ENCODE results near the gene ADGRG3. TPM values are rescaled to one million over a fixed set of nuclear protein-coding genes. Genes with fewer than 3 reads are reported as not detected.
A peak's percentile ranks its signal among the peaks of the same experiment; 100 is the strongest.

ADGRG3 gene
- total RNA-seq, 1 experiment from 2014 or later = not detected

- peaks cover 27% of the 10 kb centered on the region for H3K4me1 Mint-ChIP-seq (ENCODE audit: low read depth, unreplicated experiment)
- DNase-seq = no peak
- BruUV-seq (replicated peaks) = no TSS peak
- no peaks in the 10 kb centered on the region for H3K27me3 Mint-ChIP-seq (ENCODE audit: unreplicated experiment)
- peaks cover 31% of the 10 kb centered on the region for H3K36me3 Mint-ChIP-seq (ENCODE audit: insufficient read depth, unreplicated experiment)
- no peaks in the 10 kb centered on the region for H3K9me3 Mint-ChIP-seq (ENCODE audit: low read depth, unreplicated experiment)
- TF ChIP-seq, protein P1, sequence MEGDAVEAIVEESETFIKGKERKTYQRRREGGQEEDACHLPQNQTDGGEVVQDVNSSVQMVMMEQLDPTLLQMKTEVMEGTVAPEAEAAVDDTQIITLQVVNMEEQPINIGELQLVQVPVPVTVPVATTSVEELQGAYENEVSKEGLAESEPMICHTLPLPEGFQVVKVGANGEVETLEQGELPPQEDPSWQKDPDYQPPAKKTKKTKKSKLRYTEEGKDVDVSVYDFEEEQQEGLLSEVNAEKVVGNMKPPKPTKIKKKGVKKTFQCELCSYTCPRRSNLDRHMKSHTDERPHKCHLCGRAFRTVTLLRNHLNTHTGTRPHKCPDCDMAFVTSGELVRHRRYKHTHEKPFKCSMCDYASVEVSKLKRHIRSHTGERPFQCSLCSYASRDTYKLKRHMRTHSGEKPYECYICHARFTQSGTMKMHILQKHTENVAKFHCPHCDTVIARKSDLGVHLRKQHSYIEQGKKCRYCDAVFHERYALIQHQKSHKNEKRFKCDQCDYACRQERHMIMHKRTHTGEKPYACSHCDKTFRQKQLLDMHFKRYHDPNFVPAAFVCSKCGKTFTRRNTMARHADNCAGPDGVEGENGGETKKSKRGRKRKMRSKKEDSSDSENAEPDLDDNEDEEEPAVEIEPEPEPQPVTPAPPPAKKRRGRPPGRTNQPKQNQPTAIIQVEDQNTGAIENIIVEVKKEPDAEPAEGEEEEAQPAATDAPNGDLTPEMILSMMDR (IDR thresholded peaks at IDR 0.05; ENCODE audit: unreplicated experiment) = no peak
- no peak overlapping the region for H3K27ac Mint-ChIP-seq (ENCODE audit: unreplicated experiment)
- intact Hi-C loops (cut with micrococcal nuclease; ENCODE audit: unreplicated experiment) = no loop called here
- CTCF ChIA-PET = no interaction called here
- H3K4me3 Mint-ChIP-seq (ENCODE audit: low read depth, unreplicated experiment) = no peak overlapping the region
Observed at GRCh38 chr16:57640612-57641011, 27.5 kb upstream of the ADGRG3 start.

- Mint-ChIP-seq H3K9me3 (ENCODE audit: low read depth, unreplicated experiment) (no peaks in the 10 kb centered on the region), H3K27ac (ENCODE audit: unreplicated experiment) (no peak overlapping the region), H3K36me3 (ENCODE audit: insufficient read depth, unreplicated experiment) (peaks cover 23% of the 10 kb centered on the region), H3K4me3 (ENCODE audit: low read depth, unreplicated experiment) (no peak overlapping the region), H3K27me3 (ENCODE audit: unreplicated experiment) (no peaks in the 10 kb centered on the region), H3K4me1 (ENCODE audit: low read depth, unreplicated experiment) (peaks cover 24% of the 10 kb centered on the region)
- TSS peak; percentile 18 for BruUV-seq (replicated peaks)
- TF ChIP-seq, protein P1 (IDR thresholded peaks at IDR 0.05; ENCODE audit: unreplicated experiment) = no peak
- intact Hi-C loops (cut with micrococcal nuclease; ENCODE audit: unreplicated experiment) = no loop called here
- CTCF ChIA-PET = no interaction called here
- DNase-seq = no peak
Observed at GRCh38 chr16:57642160-57643135, 25.7 kb upstream of the ADGRG3 start.

- BruUV-seq (replicated peaks) = no TSS peak
- Mint-ChIP-seq H3K4me3 (ENCODE audit: low read depth, unreplicated experiment) (no peak overlapping the region), H3K27me3 (ENCODE audit: unreplicated experiment) (no peaks in the 10 kb centered on the region), H3K27ac (ENCODE audit: unreplicated experiment) (no peak overlapping the region), H3K36me3 (ENCODE audit: insufficient read depth, unreplicated experiment) (peaks cover 29% of the 10 kb centered on the region), H3K9me3 (ENCODE audit: low read depth, unreplicated experiment) (no peaks in the 10 kb centered on the region), H3K4me1 (ENCODE audit: low read depth, unreplicated experiment) (peaks cover 23% of the 10 kb centered on the region)
- CTCF ChIA-PET = interaction anchor here (0.8 to 1.3 kb wide), 3 partner anchors 43 to 88 kb away, joined by 4 to 9 read pairs (median 6); no protein-coding TSS in a partner anchor
- TF ChIP-seq, protein P1 (IDR thresholded peaks at IDR 0.05; ENCODE audit: unreplicated experiment) = no peak
- intact Hi-C loops (cut with micrococcal nuclease; ENCODE audit: unreplicated experiment) = no loop called here
- DNase-seq = no peak
Observed at GRCh38 chr16:57643147-57643874, 24.8 kb upstream of the ADGRG3 start.

- Mint-ChIP-seq H3K27me3 (ENCODE audit: unreplicated experiment) (no peaks in the 10 kb centered on the region), H3K36me3 (ENCODE audit: insufficient read depth, unreplicated experiment) (peaks cover 34% of the 10 kb centered on the region), H3K4me3 (ENCODE audit: low read depth, unreplicated experiment) (no peak overlapping the region), H3K4me1 (ENCODE audit: low read depth, unreplicated experiment) (peaks cover 21% of the 10 kb centered on the region), H3K9me3 (ENCODE audit: low read depth, unreplicated experiment) (no peaks in the 10 kb centered on the region), H3K27ac (ENCODE audit: unreplicated experiment) (no peak overlapping the region)
- CTCF ChIA-PET = interaction anchor here (0.8 to 1.3 kb wide), 3 partner anchors 43 to 87 kb away, joined by 4 to 9 read pairs (median 6); no protein-coding TSS in a partner anchor
- TF ChIP-seq, protein P1 (IDR thresholded peaks at IDR 0.05; ENCODE audit: unreplicated experiment) = no peak
- DNase-seq = no peak
- intact Hi-C loops (cut with micrococcal nuclease; ENCODE audit: unreplicated experiment) = no loop called here
- BruUV-seq (replicated peaks) = no TSS peak
Observed at GRCh38 chr16:57643910-57644309, 24.2 kb upstream of the ADGRG3 start.

Measured in Calu3 (cell line).